MCF 10A (cell line): Measurements from ENCODE around the gene CIT. TPM values are rescaled to one million over a fixed set of nuclear protein-coding genes. Genes with fewer than 3 reads are reported as not detected.
A peak's percentile ranks its signal among the peaks of the same experiment; 100 is the strongest.

ENCODE experiments used
- BruUV-seq: library from RNA; stranded (reverse); fragments of 400-500 nt; replicated peaks from 2 replicates; lab custom pipeline; 2021; lab: Mats Ljungman, UMichigan
- CTCF ChIA-PET: fragments of 300-600 bp; sonication (Branson Sonifier 250); formaldehyde crosslinking; extraction: SDS; loops from one replicate; lab custom pipeline; 2021; ENCODE audit warnings: antibody characterized with exemption, inconsistent platforms; lab: Yijun Ruan, JAX
- POLR2A ChIA-PET: fragments of 300-600, 350-650 bp; sonication (Branson Sonifier 250); formaldehyde crosslinking; extraction: SDS; loops from one replicate; lab custom pipeline; 2020; ENCODE audit warnings: antibody characterized with exemption, inconsistent platforms; lab: Yijun Ruan, JAX
- DNase-seq: peaks from one replicate; pipeline ENCODE4 v3.0.0-alpha.2; 2018; ENCODE audit not compliant: unreplicated experiment
- H3K27ac Mint-ChIP-seq: one replicate; pipeline ENCODE4 v1.8.0; 2022; ENCODE audit warnings: mild to moderate bottlenecking, low read depth, mixed read lengths; ENCODE audit not compliant: unreplicated experiment
- H3K27me3 Mint-ChIP-seq: one replicate; pipeline ENCODE4 v1.8.0; 2022; ENCODE audit warnings: mixed read lengths; ENCODE audit not compliant: insufficient read depth, unreplicated experiment
- H3K36me3 Mint-ChIP-seq: one replicate; pipeline ENCODE4 v1.8.0; 2022; ENCODE audit warnings: mild to moderate bottlenecking, moderate library complexity, mixed read lengths; ENCODE audit not compliant: insufficient read depth, unreplicated experiment
- H3K4me1 Mint-ChIP-seq: one replicate; pipeline ENCODE4 v1.8.0; 2022; ENCODE audit warnings: mixed read lengths; ENCODE audit not compliant: insufficient read depth, unreplicated experiment
- H3K4me3 Mint-ChIP-seq: one replicate; pipeline ENCODE4 v1.8.0; 2022; ENCODE audit warnings: mild to moderate bottlenecking, moderate library complexity, mixed read lengths; ENCODE audit not compliant: unreplicated experiment
- H3K9me3 Mint-ChIP-seq: one replicate; pipeline ENCODE4 v1.8.0; 2022; ENCODE audit warnings: mixed read lengths; ENCODE audit not compliant: unreplicated experiment
- CTCF ChIP-seq: fragments of 200-600 bp; IDR thresholded peaks from one replicate; pipeline ENCODE4 v1.8.0; 2022; ENCODE audit warnings: antibody characterized with exemption, mild to moderate bottlenecking; ENCODE audit not compliant: unreplicated experiment
- intact Hi-C: fragments of 100-400 bp; cut with micrococcal nuclease; formaldehyde crosslinking; loops from 2 replicates; pipeline ENCODE4 v1.14.1; 2022
- total RNA-seq: library from RNA; stranded (reverse); gene quantifications from 2 replicates; pipeline ENCODE4 v1.2.3, GENCODE V29; 2022

CIT gene
- total RNA-seq, 1 experiment from 2014 or later, result 25.0 TPM

- POLR2A ChIA-PET, result no interaction called here
- Mint-ChIP-seq H3K4me1 (peaks cover 19% of the 10 kb centered on the region), H3K4me3 (no peak overlapping the region), H3K36me3 (peaks cover 6% of the 10 kb centered on the region), H3K27me3 (no peaks in the 10 kb centered on the region), H3K9me3 (no peaks in the 10 kb centered on the region), H3K27ac (peak overlapping the region; percentile 85)
- no peak for TF ChIP-seq CTCF
- CTCF ChIA-PET, result interaction anchor here (0.8 kb wide), 1 partner anchor 79 kb away, joined by 3 read pairs; no protein-coding TSS in a partner anchor
- DNase-seq, result no peak
- BruUV-seq, result no TSS peak
- intact Hi-C loops, result loop anchor here (10.0 kb wide), 1 partner anchor 88 kb away; no protein-coding TSS in a partner anchor
Observed at GRCh38 chr12:119696943-119697342, 180.2 kb downstream of the CIT start.

GRCh38 chr12:119695034-119695433, 182.1 kb downstream of the CIT start:
- no peak overlapping the region for H3K4me3 Mint-ChIP-seq

GRCh38 chr12:119694111-119694510, 183.0 kb downstream of the CIT start:
- no TSS peak for BruUV-seq
- POLR2A ChIA-PET, result no interaction called here

More at GRCh38 chr12:119695034-119695433, 182.1 kb downstream of the CIT start:
- Mint-ChIP-seq H3K36me3 (peaks cover 11% of the 10 kb centered on the region), H3K9me3 (no peaks in the 10 kb centered on the region), H3K27me3 (no peaks in the 10 kb centered on the region), H3K27ac (no peak overlapping the region), H3K4me1 (peaks cover 19% of the 10 kb centered on the region)
- peak; percentile 18 for DNase-seq
- POLR2A ChIA-PET, result interaction anchor here (0.9 to 1.0 kb wide), 2 partner anchors 13 to 85 kb away, joined by 3 to 4 read pairs; no protein-coding TSS in a partner anchor
- CTCF ChIA-PET, result interaction anchor here (0.6 to 3.3 kb wide), 10 partner anchors 9 to 1382 kb away, joined by 3 to 31 read pairs (median 6); no protein-coding TSS in a partner anchor
- intact Hi-C loops, result loop anchor here (1.0 to 10.0 kb wide), 2 partner anchors 90 to 207 kb away; no protein-coding TSS in a partner anchor
- peak; percentile 20 for TF ChIP-seq CTCF
- no TSS peak for BruUV-seq

More at GRCh38 chr12:119694111-119694510, 183.0 kb downstream of the CIT start:
- peaks cover 11% of the 10 kb centered on the region for H3K36me3 Mint-ChIP-seq
- intact Hi-C loops, result loop anchor here (10.0 kb wide), 1 partner anchor 91 kb away; no protein-coding TSS in a partner anchor
- H3K9me3 Mint-ChIP-seq, result no peaks in the 10 kb centered on the region
- no peak for TF ChIP-seq CTCF
- peaks cover 19% of the 10 kb centered on the region for H3K4me1 Mint-ChIP-seq
- H3K4me3 Mint-ChIP-seq, result no peak overlapping the region
- CTCF ChIA-PET, result interaction anchor here (0.6 to 3.3 kb wide), 6 partner anchors 8 to 1286 kb away, joined by 3 to 31 read pairs (median 10); no protein-coding TSS in a partner anchor
- DNase-seq, result no peak
- no peaks in the 10 kb centered on the region for H3K27me3 Mint-ChIP-seq
- H3K27ac Mint-ChIP-seq, result peak overlapping the region; percentile 73
